ENCODE measurements around the gene SAP25. TPM values are rescaled to one million over a fixed set of nuclear protein-coding genes. Genes with fewer than 3 reads are reported as not detected.

The SAP25 gene
- total and polyA plus RNA-seq, 2 donors (not counting 1 experiment from before 2014, with no cell fraction given), result 51.7 to 71.9 TPM

DNA sequence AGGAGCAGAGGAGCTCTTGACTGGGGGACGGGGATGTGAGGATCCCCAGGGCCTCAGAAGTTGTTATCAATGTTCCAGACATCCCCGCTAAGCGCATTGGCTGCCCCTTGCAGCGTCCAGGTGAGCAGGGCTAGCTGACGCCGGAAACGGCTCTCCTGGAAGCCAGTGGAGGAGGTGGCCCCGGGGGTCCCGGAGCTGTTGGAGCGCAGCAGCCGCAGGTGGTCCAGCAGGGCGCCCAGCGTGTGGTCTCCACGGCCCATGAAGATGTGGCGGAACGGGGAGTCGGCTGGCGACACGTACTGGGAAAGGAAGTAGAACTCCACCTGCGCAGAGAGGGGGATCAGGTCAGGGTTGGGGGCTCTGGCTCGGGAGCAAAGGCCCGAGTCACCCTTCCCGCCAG, 47.1 kb upstream of the SAP25 start:
- Histone ChIP-seq H3K4me3 (ENCODE audit: control extremely low read depth in 1 of 5, extremely low read depth in 1 of 5, insufficient read depth in 1 of 5, low read depth in 2 of 5, low read length in 4 of 5) (no peak overlapping the region), H2AFZ (ENCODE audit: insufficient read depth, low read depth, low read length, poor library complexity, severe bottlenecking) (no peak overlapping the region), H3K79me2 (ENCODE audit: control insufficient read depth, insufficient read depth, low read length) (no peaks in the 10 kb centered on the region), H3K9ac (ENCODE audit: low read length) (no peak overlapping the region), H3K27ac (ENCODE audit: low read length in 2 of 2) (no peak overlapping the region), H3K36me3 (replicated peaks in 1 of 2; ENCODE audit: control extremely low read depth in 1 of 2, control insufficient read depth in 1 of 2, extremely low read depth in 1 of 2, insufficient read depth in 2 of 2, low read length in 1 of 2) (peaks cover 0 to 1% of the 10 kb centered on the region in 2 experiments), H4K20me1 (ENCODE audit: control insufficient read depth, insufficient read depth, low read length, poor library complexity, severe bottlenecking) (no peaks in the 10 kb centered on the region), H3K27me3 (replicated peaks in 1 of 4; ENCODE audit: control extremely low read depth in 1 of 4, control insufficient read depth in 3 of 4, insufficient read depth in 4 of 4, low read length in 3 of 4) (no peaks in the 10 kb centered on the region), H3K4me2 (replicated peaks; ENCODE audit: low read depth, low read length, poor library complexity, severe bottlenecking) (no peak overlapping the region), H3K4me1 (ENCODE audit: control insufficient read depth in 2 of 2, insufficient read depth in 2 of 2, low read length in 2 of 2) (no peaks in the 10 kb centered on the region), H3K9me3 (ENCODE audit: control extremely low read depth in 1 of 3, control insufficient read depth in 2 of 3, insufficient read depth in 1 of 3, low read length in 2 of 3) (no peaks in the 10 kb centered on the region)
- Mint-ChIP-seq H3K4me3 (no peak overlapping the region), H3K27me3 (no peaks in the 10 kb centered on the region), H3K9me3 (ENCODE audit: insufficient read depth) (no peaks in the 10 kb centered on the region), H3K27ac (no peak overlapping the region), H3K4me1 (peaks cover 4% of the 10 kb centered on the region)
- ATAC-seq (ENCODE audit: low read depth) (no peak), DNase-seq (no peak)
- ChIA-PET POLR2A (interaction anchor here (0.6 kb wide), 1 partner anchor 56 kb away, joined by 4 read pairs; no protein-coding TSS in a partner anchor), CTCF (no interaction called here)
- WGBS (ENCODE audit: insufficient coverage), result 97% methylated on average over 23 of the region's 23 CpGs
- TF ChIP-seq, protein P1, sequence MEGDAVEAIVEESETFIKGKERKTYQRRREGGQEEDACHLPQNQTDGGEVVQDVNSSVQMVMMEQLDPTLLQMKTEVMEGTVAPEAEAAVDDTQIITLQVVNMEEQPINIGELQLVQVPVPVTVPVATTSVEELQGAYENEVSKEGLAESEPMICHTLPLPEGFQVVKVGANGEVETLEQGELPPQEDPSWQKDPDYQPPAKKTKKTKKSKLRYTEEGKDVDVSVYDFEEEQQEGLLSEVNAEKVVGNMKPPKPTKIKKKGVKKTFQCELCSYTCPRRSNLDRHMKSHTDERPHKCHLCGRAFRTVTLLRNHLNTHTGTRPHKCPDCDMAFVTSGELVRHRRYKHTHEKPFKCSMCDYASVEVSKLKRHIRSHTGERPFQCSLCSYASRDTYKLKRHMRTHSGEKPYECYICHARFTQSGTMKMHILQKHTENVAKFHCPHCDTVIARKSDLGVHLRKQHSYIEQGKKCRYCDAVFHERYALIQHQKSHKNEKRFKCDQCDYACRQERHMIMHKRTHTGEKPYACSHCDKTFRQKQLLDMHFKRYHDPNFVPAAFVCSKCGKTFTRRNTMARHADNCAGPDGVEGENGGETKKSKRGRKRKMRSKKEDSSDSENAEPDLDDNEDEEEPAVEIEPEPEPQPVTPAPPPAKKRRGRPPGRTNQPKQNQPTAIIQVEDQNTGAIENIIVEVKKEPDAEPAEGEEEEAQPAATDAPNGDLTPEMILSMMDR (IDR thresholded peaks at IDR 0.05), result no peak
- TF ChIP-seq EZH2 (IDR thresholded peaks at IDR 0.05; ENCODE audit: borderline replicate concordance, insufficient read depth, low read depth, low read length, poor library complexity, severe bottlenecking), result no peak
- intact Hi-C loops (cut with micrococcal nuclease), result no loop called here

DNA sequence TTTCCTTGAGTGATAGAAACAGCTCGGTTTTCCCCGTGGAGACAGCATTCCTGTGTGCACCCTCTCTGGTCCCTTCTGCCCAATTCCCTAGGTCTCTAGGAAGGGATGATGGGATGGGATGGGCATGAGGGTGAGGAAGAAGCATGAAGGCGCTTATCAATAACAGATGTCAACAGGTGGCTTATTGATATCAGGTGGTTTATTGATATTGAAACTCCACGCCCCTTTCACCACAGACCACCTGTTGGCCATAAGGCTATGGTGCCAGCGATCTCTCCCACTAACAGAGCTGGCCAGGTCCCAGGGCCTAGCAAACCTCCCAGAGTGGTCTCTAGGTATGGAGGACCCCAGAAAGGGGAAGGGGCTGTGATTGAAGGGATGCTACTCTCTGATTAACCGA, 46.5 kb upstream of the SAP25 start:
- Histone ChIP-seq H3K79me2 (ENCODE audit: control insufficient read depth, insufficient read depth, low read length) (no peaks in the 10 kb centered on the region), H3K4me2 (replicated peaks; ENCODE audit: low read depth, low read length, poor library complexity, severe bottlenecking) (no peak overlapping the region), H3K4me1 (ENCODE audit: control insufficient read depth in 2 of 2, insufficient read depth in 2 of 2, low read length in 2 of 2) (no peaks in the 10 kb centered on the region), H3K27me3 (replicated peaks in 1 of 4; ENCODE audit: control extremely low read depth in 1 of 4, control insufficient read depth in 3 of 4, insufficient read depth in 4 of 4, low read length in 3 of 4) (no peaks in the 10 kb centered on the region), H3K9ac (ENCODE audit: low read length) (no peak overlapping the region), H4K20me1 (ENCODE audit: control insufficient read depth, insufficient read depth, low read length, poor library complexity, severe bottlenecking) (no peaks in the 10 kb centered on the region), H3K9me3 (ENCODE audit: control extremely low read depth in 1 of 3, control insufficient read depth in 2 of 3, insufficient read depth in 1 of 3, low read length in 2 of 3) (no peaks in the 10 kb centered on the region), H2AFZ (ENCODE audit: insufficient read depth, low read depth, low read length, poor library complexity, severe bottlenecking) (no peak overlapping the region), H3K4me3 (ENCODE audit: control extremely low read depth in 1 of 5, extremely low read depth in 1 of 5, insufficient read depth in 1 of 5, low read depth in 2 of 5, low read length in 4 of 5) (no peak overlapping the region), H3K27ac (ENCODE audit: low read length in 2 of 2) (no peak overlapping the region), H3K36me3 (replicated peaks in 1 of 2; ENCODE audit: control extremely low read depth in 1 of 2, control insufficient read depth in 1 of 2, extremely low read depth in 1 of 2, insufficient read depth in 2 of 2, low read length in 1 of 2) (peaks cover 0 to 1% of the 10 kb centered on the region in 2 experiments)
- CTCF ChIA-PET, result interaction anchor here (3.3 kb wide), 1 partner anchor 13 kb away, joined by 14 read pairs; no protein-coding TSS in a partner anchor
- intact Hi-C loops (cut with micrococcal nuclease), result no loop called here
- no peak overlapping the region for H3K4me3 Mint-ChIP-seq
- TF ChIP-seq, protein P1 (IDR thresholded peaks at IDR 0.05), result no peak
- TF ChIP-seq EZH2 (IDR thresholded peaks at IDR 0.05; ENCODE audit: borderline replicate concordance, insufficient read depth, low read depth, low read length, poor library complexity, severe bottlenecking), result no peak
- DNase-seq (no peak), ATAC-seq (ENCODE audit: low read depth) (no peak)
- WGBS (ENCODE audit: insufficient coverage), result 100% methylated on average over 1 of the region's 6 CpGs
- POLR2A ChIA-PET, result interaction anchor here (0.6 kb wide), 2 partner anchors 10 to 57 kb away, joined by 3 to 4 read pairs; no protein-coding TSS in a partner anchor
- no peaks in the 10 kb centered on the region for H3K9me3 Mint-ChIP-seq (ENCODE audit: insufficient read depth)
- H3K27ac Mint-ChIP-seq, result no peak overlapping the region
- no peaks in the 10 kb centered on the region for H3K4me1 Mint-ChIP-seq
- no peaks in the 10 kb centered on the region for H3K27me3 Mint-ChIP-seq
